ENCODE measurements around the gene CCL1.
A peak's percentile ranks its signal among the peaks of the same experiment; 100 is the strongest.

CCL1 gene

DNA sequence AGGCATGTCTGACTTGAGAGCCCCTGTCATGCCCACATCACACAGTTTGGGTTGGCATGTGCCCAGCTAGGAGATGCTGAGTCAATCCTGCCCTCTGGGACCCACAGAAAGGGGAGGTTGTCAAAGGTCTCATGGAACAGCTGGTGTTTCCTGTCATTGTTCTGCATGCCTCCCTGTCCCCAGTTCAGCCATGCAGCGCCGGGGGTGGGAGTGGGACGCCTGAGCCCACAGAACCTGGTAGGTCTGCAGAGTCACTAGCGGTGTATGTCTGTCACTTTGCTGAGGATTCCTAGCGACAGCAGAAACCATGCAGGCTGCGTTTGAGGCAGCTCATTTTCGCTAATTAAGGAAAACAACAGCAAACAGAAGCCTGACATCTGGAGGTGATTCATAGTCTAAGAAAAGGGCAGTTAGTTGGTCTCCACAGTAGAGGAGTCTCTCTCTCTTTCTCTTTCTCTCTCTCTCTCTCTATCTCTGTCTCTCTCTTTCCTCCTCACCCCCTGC, 19.6 kb upstream of the CCL1 start:
- no peak overlapping the region for H3K27ac ChIP-seq (ENCODE audit: low read depth, low read length)
- H3K4me2 ChIP-seq (ENCODE audit: low read length) = no peak overlapping the region
- H4K20me1 ChIP-seq (ENCODE audit: control insufficient read depth, insufficient read depth, low read depth, low read length) = no peaks in the 10 kb centered on the region
- no peak for TF ChIP-seq EZH2phosphoT487 (IDR thresholded peaks at IDR 0.05; ENCODE audit: borderline replicate concordance, low read length)
- TF ChIP-seq, protein P1, sequence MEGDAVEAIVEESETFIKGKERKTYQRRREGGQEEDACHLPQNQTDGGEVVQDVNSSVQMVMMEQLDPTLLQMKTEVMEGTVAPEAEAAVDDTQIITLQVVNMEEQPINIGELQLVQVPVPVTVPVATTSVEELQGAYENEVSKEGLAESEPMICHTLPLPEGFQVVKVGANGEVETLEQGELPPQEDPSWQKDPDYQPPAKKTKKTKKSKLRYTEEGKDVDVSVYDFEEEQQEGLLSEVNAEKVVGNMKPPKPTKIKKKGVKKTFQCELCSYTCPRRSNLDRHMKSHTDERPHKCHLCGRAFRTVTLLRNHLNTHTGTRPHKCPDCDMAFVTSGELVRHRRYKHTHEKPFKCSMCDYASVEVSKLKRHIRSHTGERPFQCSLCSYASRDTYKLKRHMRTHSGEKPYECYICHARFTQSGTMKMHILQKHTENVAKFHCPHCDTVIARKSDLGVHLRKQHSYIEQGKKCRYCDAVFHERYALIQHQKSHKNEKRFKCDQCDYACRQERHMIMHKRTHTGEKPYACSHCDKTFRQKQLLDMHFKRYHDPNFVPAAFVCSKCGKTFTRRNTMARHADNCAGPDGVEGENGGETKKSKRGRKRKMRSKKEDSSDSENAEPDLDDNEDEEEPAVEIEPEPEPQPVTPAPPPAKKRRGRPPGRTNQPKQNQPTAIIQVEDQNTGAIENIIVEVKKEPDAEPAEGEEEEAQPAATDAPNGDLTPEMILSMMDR (IDR thresholded peaks at IDR 0.05; ENCODE audit: low read depth, low read length, poor library complexity, severe bottlenecking) = no peak
- H3K36me3 ChIP-seq (ENCODE audit: control insufficient read depth, low read length) = no peaks in the 10 kb centered on the region
- peaks cover 61% of the 10 kb centered on the region for H3K27me3 ChIP-seq (ENCODE audit: control insufficient read depth, low read length)
- H3F3A ChIP-seq (ENCODE audit: control insufficient read depth, insufficient read depth) = peaks cover 3% of the 10 kb centered on the region; the same call in 1 of the 2 replicates
- peaks cover 13% of the 10 kb centered on the region for H3K4me1 ChIP-seq (ENCODE audit: control insufficient read depth, low read length)
- H3K9me2 ChIP-seq (replicated peaks; ENCODE audit: control insufficient read depth, low read length) = no peaks in the 10 kb centered on the region
- H3K9me3 ChIP-seq (ENCODE audit: control insufficient read depth, insufficient read depth, low read length) = no peaks in the 10 kb centered on the region
- H3K4me3 ChIP-seq (ENCODE audit: low read length) = no peak overlapping the region
- H3K79me2 ChIP-seq (ENCODE audit: control insufficient read depth, low read length) = no peaks in the 10 kb centered on the region

DNA sequence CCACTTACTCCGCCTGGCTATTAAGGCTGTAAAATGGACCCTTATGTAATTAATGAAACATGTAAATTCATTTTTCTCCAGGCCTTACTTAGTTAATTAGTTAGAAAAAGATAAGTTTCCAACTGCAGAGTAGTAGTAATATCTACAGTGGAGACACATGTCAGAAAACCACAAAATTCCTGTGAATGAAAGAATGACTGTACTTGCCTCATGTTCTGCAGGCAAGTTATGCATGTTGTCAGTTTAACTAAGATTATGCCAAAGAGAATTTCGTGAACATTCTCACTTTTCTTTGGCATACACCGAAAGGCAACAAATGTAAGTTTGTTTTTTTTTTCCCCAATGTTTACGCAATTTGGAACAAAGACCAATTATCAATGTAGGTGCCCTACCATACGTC, 16.8 kb upstream of the CCL1 start:
- no peaks in the 10 kb centered on the region for H3K9me2 ChIP-seq (replicated peaks; ENCODE audit: control insufficient read depth, low read length)
- peaks cover 3% of the 10 kb centered on the region; the same call in 1 of the 2 replicates for H3F3A ChIP-seq (ENCODE audit: control insufficient read depth, insufficient read depth)
- no peak for TF ChIP-seq EZH2phosphoT487 (IDR thresholded peaks at IDR 0.05; ENCODE audit: borderline replicate concordance, low read length)
- TF ChIP-seq, protein P1 (IDR thresholded peaks at IDR 0.05; ENCODE audit: low read depth, low read length, poor library complexity, severe bottlenecking) = no peak
- no peaks in the 10 kb centered on the region for H3K36me3 ChIP-seq (ENCODE audit: control insufficient read depth, low read length)
- no peaks in the 10 kb centered on the region for H3K9me3 ChIP-seq (ENCODE audit: control insufficient read depth, insufficient read depth, low read length)
- no peak overlapping the region for H3K27ac ChIP-seq (ENCODE audit: low read depth, low read length)
- H3K27me3 ChIP-seq (ENCODE audit: control insufficient read depth, low read length) = peaks cover 52% of the 10 kb centered on the region
- H3K4me1 ChIP-seq (ENCODE audit: control insufficient read depth, low read length) = peaks cover 13% of the 10 kb centered on the region
- no peak overlapping the region for H3K4me2 ChIP-seq (ENCODE audit: low read length)
- no peaks in the 10 kb centered on the region for H4K20me1 ChIP-seq (ENCODE audit: control insufficient read depth, insufficient read depth, low read depth, low read length)
- H3K79me2 ChIP-seq (ENCODE audit: control insufficient read depth, low read length) = no peaks in the 10 kb centered on the region
- H3K4me3 ChIP-seq (ENCODE audit: low read length) = no peak overlapping the region

DNA sequence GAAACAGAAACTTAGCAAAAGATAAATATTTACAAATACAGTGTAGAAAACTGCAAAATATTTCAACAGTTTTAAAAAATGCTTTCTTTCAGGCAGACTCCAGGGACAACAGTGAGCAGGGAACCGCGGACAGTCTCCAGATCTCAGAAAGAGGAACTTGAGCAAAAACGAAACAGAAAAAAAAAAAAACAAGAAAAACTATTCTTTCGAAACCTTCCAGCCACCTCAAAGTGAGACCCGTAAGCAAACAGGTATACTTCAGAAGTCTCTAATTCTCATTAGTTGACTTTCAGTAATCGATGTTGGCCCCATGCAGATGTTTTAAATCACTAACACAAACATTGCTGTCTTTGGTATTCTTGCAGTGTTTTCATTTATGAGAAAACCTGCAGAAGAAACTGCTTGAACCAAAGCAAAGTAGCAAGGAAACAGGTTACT, 15.7 kb upstream of the CCL1 start:
- H3K4me2 ChIP-seq (ENCODE audit: low read length) = peak overlapping the region; percentile 48
- peaks cover 13% of the 10 kb centered on the region for H3K4me1 ChIP-seq (ENCODE audit: control insufficient read depth, low read length)
- H3K27me3 ChIP-seq (ENCODE audit: control insufficient read depth, low read length) = peaks cover 42% of the 10 kb centered on the region
- H3F3A ChIP-seq (ENCODE audit: control insufficient read depth, insufficient read depth) = peaks cover 3% of the 10 kb centered on the region; the same call in 1 of the 2 replicates
- H4K20me1 ChIP-seq (ENCODE audit: control insufficient read depth, insufficient read depth, low read depth, low read length) = no peaks in the 10 kb centered on the region
- no peaks in the 10 kb centered on the region for H3K36me3 ChIP-seq (ENCODE audit: control insufficient read depth, low read length)
- no peak overlapping the region for H3K27ac ChIP-seq (ENCODE audit: low read depth, low read length)
- TF ChIP-seq EZH2phosphoT487 (IDR thresholded peaks at IDR 0.05; ENCODE audit: borderline replicate concordance, low read length) = no peak
- TF ChIP-seq, protein P1 (IDR thresholded peaks at IDR 0.05; ENCODE audit: low read depth, low read length, poor library complexity, severe bottlenecking) = peak; percentile 28
- H3K9me2 ChIP-seq (replicated peaks; ENCODE audit: control insufficient read depth, low read length) = no peaks in the 10 kb centered on the region
- no peaks in the 10 kb centered on the region for H3K79me2 ChIP-seq (ENCODE audit: control insufficient read depth, low read length)
- no peak overlapping the region for H3K4me3 ChIP-seq (ENCODE audit: low read length)
- H3K9me3 ChIP-seq (ENCODE audit: control insufficient read depth, insufficient read depth, low read length) = no peaks in the 10 kb centered on the region
